WTC11 (cell line): ENCODE measurements around the gene CCDC126.

Experiments used
- TEAD4 ChIP-seq: sonication (generic); formaldehyde crosslinking; IDR thresholded peaks from 2 replicates; pipeline ENCODE4 v1.8.0; 2022; ENCODE audit warnings: mild to moderate bottlenecking, missing genetic modification reagents
- TF ChIP-seq, protein P1 (sequence below): sonication (generic); formaldehyde crosslinking; IDR thresholded peaks from 2 replicates; pipeline ENCODE4 v1.8.0; 2023; ENCODE audit warnings: mild to moderate bottlenecking, missing genetic modification reagents
- TF ChIP-seq, protein P2 (sequence below): sonication (generic); formaldehyde crosslinking; IDR thresholded peaks from 2 replicates; pipeline ENCODE4 v1.8.0; 2022; ENCODE audit warnings: mild to moderate bottlenecking, missing genetic modification reagents
- TF ChIP-seq, protein P3 (sequence below): fragments of 200-600 bp; IDR thresholded peaks from 2 replicates; pipeline ENCODE4 v1.8.0; 2022; ENCODE audit warnings: antibody characterized with exemption

DNA sequence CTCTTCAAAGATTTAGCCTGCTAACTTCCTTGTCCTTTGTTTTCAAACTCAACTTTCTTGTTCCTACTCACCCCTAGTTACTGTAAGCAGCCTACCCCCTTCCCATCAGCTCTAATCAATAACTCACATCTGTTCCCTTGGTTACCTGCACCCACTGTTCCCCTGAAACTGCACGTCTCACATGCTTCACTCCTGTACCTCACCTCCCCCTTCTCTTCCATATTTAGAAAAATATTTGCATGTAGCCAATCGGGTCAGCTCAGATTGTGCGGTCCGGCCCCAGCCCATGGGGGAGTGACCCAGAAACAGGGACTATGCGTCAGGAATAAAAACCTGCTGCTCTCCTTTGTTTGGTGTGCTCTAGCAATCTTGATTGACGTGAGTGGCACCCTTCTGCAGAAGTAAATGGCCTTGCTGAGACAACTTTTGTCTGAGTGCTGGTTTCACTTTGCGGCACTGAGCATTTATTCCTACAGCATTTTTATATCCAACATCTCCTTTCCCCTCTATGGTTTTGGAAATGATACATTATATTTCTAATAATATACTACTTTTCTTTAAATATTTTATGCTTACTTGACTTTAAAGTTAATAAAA lies 61.7 kb downstream of the CCDC126 start:
- TF ChIP-seq TEAD4 (CRISPR knock-in tag): no peak
- TF ChIP-seq, protein P1, sequence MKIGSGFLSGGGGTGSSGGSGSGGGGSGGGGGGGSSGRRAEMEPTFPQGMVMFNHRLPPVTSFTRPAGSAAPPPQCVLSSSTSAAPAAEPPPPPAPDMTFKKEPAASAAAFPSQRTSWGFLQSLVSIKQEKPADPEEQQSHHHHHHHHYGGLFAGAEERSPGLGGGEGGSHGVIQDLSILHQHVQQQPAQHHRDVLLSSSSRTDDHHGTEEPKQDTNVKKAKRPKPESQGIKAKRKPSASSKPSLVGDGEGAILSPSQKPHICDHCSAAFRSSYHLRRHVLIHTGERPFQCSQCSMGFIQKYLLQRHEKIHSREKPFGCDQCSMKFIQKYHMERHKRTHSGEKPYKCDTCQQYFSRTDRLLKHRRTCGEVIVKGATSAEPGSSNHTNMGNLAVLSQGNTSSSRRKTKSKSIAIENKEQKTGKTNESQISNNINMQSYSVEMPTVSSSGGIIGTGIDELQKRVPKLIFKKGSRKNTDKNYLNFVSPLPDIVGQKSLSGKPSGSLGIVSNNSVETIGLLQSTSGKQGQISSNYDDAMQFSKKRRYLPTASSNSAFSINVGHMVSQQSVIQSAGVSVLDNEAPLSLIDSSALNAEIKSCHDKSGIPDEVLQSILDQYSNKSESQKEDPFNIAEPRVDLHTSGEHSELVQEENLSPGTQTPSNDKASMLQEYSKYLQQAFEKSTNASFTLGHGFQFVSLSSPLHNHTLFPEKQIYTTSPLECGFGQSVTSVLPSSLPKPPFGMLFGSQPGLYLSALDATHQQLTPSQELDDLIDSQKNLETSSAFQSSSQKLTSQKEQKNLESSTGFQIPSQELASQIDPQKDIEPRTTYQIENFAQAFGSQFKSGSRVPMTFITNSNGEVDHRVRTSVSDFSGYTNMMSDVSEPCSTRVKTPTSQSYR: no peak
- TF ChIP-seq, protein P2, sequence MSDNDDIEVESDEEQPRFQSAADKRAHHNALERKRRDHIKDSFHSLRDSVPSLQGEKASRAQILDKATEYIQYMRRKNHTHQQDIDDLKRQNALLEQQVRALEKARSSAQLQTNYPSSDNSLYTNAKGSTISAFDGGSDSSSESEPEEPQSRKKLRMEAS (CRISPR knock-in tag): no peak
- TF ChIP-seq, protein P3, sequence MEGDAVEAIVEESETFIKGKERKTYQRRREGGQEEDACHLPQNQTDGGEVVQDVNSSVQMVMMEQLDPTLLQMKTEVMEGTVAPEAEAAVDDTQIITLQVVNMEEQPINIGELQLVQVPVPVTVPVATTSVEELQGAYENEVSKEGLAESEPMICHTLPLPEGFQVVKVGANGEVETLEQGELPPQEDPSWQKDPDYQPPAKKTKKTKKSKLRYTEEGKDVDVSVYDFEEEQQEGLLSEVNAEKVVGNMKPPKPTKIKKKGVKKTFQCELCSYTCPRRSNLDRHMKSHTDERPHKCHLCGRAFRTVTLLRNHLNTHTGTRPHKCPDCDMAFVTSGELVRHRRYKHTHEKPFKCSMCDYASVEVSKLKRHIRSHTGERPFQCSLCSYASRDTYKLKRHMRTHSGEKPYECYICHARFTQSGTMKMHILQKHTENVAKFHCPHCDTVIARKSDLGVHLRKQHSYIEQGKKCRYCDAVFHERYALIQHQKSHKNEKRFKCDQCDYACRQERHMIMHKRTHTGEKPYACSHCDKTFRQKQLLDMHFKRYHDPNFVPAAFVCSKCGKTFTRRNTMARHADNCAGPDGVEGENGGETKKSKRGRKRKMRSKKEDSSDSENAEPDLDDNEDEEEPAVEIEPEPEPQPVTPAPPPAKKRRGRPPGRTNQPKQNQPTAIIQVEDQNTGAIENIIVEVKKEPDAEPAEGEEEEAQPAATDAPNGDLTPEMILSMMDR: no peak
